ENCODE measurements around the gene GNS. TPM values are rescaled to one million over a fixed set of nuclear protein-coding genes. Genes with fewer than 3 reads are reported as not detected.

Gene GNS
- total RNA-seq (2014; rRNA removed) = 159 and 181 TPM in 2 replicates
- polyA plus RNA-seq (2012) = 72.4 TPM

DNA sequence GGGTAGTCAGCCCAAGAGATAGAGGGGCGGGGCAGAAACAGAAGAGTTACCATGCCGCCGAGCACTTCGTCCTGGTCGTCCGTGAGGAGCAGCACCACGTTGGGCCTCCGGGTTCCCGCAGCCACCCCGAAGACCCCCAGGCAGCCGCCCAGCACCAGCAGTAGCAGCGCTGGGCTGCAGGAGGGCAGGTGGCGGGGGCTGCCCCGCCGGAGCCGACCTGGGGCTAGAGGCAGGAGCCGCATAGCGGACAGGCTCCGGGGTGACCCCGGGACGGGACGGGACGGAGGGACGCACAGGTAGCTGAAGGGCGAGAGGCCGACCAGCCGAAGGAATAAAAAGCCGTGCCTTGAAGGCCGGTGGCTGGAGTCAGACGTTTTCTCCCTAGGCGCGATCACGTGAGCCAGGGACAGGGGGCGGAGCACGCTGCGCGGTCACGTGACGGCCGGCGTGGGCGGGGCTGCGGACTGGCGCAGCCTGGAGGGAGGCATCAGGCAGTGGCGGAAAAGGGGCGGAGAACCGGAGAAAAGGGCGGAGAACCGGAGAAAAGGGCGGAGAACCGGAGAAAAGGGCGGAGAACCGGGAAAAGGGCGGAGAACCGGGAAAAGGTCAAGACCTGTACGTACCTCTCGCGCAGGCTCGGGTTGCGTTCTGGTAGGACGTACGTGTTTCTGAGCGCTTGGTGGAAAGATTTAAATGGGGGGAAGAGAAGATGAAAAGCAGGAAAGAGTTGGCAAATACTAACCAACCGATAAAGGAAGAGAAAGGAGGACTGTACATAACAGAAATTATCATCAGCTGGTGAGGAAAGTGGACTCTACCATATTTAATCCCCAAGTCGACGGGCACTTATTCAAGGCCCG is at the start of gene GNS:
TSS of gene GNS (minus strand) at position 372 of the 860 bp plus-strand sequence. CDS start at position 242, 130 bp downstream.
- DNase-seq (ENCODE audit: low read depth) = peak; percentile 90

DNA sequence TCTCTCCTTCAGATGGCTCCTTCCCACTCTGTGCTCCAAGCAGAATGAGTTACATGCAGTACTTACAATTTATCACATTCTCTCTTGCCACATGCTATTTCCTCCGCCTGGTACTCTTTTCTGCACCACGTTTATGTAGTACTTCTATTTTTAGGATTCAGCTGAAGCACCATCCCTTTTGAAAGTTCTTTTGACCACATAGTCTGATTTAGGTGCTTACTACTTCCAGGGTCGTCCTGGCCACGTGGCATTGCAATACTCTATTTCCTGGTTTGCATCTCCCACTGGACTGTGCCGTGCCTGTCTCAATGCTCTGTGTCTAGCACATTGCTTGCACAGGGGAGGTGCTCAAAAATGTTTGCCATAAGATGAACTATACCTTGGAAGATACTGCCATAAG is 48.9 kb upstream of the GNS start:
- DNase-seq (ENCODE audit: low read depth) = no peak

- peak; percentile 38 for DNase-seq (ENCODE audit: low read depth)
Observed at GRCh38 chr12:64806593-64807460, 47.6 kb upstream of the GNS start.

GRCh38 chr12:64806173-64806572 is 47.0 kb upstream of the GNS start:
- DNase-seq (ENCODE audit: low read depth) = no peak

GRCh38 chr12:64802180-64802775 is 43.1 kb upstream of the GNS start:
- DNase-seq (ENCODE audit: low read depth) = peak; percentile 19

DNA sequence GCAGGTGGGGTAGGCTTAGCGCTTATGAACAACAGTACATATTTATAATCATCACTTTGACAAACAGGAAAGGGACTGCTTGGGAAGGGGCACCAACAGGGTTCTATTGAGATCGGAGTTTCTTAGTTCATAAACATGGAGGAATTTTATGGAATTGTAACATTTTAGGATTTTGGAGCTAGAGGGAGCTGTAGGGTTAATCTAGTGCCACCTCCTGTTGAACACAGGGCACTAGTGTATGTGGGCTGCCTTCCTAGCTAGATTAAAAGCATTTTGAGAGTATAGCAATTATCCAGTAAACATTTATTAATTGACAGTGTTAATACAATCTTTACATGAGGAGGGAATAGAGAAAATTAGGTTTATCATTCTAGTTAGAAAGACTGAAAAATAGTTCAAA is 42.2 kb upstream of the GNS start:
- peak; percentile 21 for DNase-seq (ENCODE audit: low read depth)

- no peak for DNase-seq (ENCODE audit: low read depth)
Observed at GRCh38 chr12:64800640-64801039, 41.4 kb upstream of the GNS start.

DNA sequence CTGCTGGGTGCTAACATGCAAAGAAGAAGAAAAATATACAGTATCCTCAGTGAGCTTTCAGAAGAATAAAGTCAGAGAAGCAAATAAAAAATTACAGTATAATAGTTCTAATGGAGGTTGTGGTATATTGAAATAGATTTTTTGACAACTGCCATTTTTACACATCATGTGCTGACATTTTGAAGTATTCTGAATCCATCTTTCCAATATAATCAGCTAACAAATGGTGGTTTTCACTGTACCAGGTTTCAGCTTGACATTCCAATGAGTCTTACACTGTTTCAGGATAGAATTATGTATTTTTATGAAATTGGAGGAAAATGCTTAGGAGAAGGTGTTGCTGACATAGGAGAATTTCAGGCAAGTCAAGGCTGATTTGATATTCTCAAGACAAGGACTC is 39.0 kb upstream of the GNS start:
- no peak for DNase-seq (ENCODE audit: low read depth)

GRCh38 chr12:64797156-64797555 is 38.0 kb upstream of the GNS start:
- no peak for DNase-seq (ENCODE audit: low read depth)

GRCh38 chr12:64796205-64796845 is 37.1 kb upstream of the GNS start:
- DNase-seq (ENCODE audit: low read depth) = peak; percentile 90

GRCh38 chr12:64794305-64794704 is 35.1 kb upstream of the GNS start:
- no peak for DNase-seq (ENCODE audit: low read depth)

DNA sequence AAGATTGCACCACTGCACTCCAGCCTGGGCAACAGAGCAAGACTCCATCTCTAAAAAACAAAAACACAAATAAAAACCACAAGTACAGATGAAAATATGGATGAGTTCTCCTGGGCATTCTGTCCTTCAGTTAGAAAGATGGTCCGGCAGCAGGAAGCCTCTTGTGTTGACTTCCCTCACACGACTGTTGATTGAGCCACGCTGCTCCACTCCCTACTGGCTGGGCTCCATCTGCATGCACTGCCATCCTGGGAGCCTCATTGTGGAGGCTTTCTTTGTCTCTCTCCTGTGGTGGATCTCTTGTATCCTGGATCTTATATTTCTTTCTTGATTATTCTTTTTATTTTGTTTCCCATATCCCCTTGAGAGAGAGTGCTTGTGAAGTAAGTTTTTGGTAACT is 34.4 kb upstream of the GNS start:
- DNase-seq (ENCODE audit: low read depth) = no peak

- DNase-seq (ENCODE audit: low read depth) = no peak
Observed at GRCh38 chr12:64792128-64792527, 32.9 kb upstream of the GNS start.

- DNase-seq (ENCODE audit: low read depth) = no peak
Observed at GRCh38 chr12:64791036-64791435, 31.8 kb upstream of the GNS start.

GRCh38 chr12:64790166-64790565 is 31.0 kb upstream of the GNS start:
- no peak for DNase-seq (ENCODE audit: low read depth)

DNA sequence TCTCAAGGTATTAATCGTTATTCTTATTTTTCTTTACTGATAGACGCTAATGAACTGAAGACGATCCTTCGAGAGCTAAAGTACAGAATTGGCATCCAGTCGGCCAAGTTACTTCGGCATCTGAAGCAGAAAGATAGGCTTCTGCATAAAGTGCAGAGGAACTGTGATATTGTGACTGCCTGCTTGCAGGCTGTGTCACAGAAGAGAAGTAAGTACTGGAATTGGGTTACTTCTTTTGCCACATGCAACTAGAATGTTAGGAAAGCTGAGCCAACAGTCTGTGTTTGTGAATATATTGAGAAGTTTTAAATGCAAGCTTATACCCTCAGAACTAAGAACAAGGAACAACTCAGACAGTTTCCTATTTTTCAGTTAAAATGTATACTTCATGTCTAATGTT is 26.6 kb upstream of the GNS start:
- DNase-seq (ENCODE audit: low read depth) = no peak

- DNase-seq (ENCODE audit: low read depth) = no peak
Observed at GRCh38 chr12:64782191-64782876, 23.1 kb upstream of the GNS start.

DNA sequence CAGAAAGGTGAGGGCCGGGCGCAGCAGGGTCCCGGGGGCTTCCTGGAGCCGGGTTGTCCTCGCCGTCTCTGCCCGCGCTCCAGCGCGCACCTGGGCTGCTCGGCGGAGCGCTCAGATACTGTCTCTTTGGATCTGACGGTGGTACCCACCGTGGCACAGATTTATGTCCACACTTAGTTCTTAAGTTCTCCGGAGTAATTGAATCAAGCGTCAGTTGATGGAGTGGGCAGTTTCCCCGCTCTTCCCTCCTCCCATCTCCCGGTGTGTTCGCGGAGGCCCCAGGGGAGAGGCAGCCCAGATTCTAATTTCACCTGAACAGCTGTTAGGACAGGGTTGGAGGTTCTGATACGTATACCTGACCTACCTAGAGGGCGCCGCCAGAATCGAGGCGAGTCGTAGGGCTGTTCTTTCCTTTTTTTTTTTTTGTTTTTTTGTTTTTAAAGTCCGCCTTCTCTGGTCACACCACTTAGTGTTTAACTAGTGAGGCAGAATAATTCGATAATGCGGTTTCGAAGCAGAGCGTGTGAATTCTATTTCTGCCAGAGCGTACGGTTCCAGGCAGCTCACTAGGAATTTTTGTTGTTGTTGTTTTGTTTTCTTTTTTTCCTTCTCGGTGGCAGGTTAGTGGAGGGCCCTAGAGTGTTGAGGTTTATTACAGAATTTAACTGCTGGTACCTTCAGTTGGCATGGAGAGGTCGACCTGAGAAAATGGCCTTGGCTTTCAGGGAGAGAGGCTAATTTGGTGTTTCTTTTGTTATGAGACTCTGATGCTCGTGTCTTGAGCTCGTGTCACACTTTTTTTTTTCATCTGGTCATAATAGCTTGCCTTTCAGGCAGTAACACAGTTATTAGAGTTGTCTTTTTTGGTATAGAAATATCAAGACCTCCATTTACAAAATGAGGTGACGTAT is 22.3 kb upstream of the GNS start:
- DNase-seq (ENCODE audit: low read depth) = no peak

DNA sequence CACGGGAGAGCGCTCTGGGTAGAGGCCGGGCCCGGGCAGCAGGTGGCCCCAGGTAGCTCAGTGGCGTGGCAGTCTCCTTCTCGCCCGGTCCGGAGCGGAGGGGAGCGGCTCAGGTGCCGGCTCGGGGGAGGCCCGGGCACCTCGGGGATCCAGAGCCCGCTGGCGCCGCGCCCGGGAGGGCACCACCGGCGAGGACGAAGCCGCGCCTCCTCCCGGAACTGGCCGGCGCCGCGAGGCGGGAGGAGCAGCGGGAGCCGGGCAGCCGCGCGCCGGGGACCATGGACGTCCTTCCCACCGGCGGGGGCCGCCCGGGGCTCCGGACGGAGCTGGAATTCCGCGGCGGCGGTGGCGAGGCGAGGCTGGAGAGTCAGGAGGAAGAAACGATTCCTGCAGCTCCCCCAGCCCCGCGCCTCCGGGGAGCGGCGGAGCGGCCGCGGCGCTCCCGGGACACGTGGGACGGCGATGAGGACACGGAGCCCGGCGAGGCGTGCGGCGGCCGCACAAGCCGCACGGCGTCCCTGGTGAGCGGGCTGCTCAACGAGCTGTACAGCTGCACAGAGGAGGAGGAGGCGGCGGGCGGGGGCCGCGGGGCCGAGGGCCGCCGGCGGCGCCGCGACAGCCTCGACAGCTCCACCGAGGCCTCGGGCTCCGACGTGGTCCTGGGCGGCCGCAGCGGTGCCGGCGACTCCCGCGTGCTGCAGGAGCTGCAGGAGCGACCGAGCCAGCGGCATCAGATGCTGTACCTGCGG is 21.5 kb upstream of the GNS start:
- DNase-seq (ENCODE audit: low read depth) = no peak

Data from LHCN-M2 (cell line).